ENCODE measurements around the gene IDH3G.
A peak's percentile ranks its signal among the peaks of the same experiment; 100 is the strongest.
"Not testable (repeated sequence)": the region's sequence is repeated elsewhere in the genome, so short reads cannot be mapped to it uniquely, and the experiment has no call there.

The IDH3G gene

GRCh38 chrX:153746991-153747390, 47.2 kb downstream of the IDH3G start:
- DNase-seq, result not testable (repeated sequence)

DNA sequence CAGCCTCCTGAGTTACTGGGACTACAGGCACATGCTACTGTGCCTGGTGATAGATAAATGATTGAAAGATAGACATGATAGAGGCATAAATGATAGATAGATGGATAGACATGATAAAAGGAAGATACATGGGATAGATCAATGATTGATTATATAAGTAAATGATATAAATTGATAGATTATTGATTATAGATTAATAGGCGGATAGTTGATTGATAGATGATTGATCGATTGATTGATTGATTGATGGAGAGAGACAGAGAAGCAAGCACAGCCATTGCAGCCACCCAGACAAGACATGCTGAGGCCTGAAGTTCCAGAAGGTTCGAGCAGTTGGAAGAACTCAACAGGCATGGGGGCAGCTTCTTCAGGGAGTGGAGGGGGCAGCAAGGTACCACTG, 47.8 kb downstream of the IDH3G start:
- no peak for DNase-seq

DNA sequence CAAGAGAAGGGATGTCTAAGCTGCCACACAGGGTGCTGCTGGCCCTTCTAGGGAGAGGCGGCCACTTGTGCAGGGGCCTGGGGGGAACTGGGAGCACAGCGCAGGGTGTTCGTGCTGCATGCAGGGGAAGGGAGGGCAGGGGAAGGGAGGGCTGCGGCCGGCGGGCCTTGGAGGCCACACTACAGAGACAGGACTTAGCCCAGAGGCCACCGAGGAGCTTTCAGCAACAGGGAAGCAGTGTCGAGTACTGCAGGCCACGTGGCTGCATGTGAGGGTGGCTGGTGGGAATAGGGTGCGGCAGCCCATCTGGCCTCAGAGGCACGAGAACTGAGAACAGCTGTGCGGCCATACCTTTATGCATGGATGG, 49.1 kb downstream of the IDH3G start:
- not testable (repeated sequence) for DNase-seq

GRCh38 chrX:153744210-153745066, 49.7 kb downstream of the IDH3G start:
- DNase-seq, result peak; percentile 31

DNA sequence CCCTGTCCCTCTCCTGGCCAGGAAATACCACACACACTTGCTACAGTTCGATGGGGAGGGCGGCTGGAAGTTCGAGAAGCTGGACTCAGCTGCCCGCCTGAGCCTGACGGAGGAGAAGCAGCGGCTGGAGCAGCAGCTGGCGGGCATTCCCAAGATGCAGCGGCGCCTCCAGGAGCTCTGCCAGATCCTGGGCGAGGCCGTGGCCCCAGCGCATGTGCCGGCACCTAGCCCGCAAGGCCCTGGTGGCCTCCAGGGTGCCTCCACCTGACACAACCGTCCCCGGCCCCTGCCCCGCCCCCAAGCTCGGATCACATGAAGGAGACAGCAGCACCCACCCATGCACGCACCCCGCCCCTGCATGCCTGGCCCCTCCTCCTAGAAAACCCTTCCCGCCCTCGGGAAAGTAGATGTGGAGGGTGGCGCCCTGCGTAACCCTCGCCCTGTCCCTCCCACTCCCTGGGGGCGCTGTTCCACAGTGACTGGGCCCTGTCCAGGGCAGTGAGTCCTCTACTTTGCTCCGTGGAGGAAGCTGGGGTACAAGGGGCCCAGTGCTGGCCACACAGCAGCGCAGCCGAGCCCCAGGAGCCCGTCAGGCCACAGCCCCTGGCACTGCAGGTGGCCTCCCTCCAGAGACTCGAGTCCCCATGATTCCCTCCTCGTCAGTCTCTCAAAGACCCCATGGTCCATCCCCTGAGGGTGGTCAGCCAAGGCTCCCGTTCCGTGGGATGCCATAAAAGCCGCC, 50.5 kb downstream of the IDH3G start:
- not testable (repeated sequence) for DNase-seq

GRCh38 chrX:153742796-153743467, 51.2 kb downstream of the IDH3G start:
- DNase-seq, result not testable (repeated sequence)

DNA sequence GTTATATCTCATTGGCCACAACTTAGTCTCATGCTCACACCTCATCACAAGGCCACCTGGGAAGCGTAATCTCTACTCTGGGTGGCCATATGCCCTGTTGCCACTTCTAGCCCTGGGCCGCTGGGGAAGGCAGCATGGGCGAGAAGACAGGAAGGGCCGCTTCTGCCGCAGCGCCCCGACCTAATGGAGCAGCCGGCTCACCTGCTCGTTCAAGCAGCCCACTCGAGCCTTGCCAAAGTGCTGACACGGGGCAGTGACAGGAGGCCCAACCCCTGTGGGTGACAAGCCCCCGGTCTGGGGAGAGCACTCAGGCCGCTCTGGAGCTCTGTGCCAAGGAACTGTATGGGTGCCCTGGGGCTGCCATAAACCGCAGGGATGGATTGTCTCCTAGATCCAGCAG, 52.1 kb downstream of the IDH3G start:
- not testable (repeated sequence) for DNase-seq

DNA sequence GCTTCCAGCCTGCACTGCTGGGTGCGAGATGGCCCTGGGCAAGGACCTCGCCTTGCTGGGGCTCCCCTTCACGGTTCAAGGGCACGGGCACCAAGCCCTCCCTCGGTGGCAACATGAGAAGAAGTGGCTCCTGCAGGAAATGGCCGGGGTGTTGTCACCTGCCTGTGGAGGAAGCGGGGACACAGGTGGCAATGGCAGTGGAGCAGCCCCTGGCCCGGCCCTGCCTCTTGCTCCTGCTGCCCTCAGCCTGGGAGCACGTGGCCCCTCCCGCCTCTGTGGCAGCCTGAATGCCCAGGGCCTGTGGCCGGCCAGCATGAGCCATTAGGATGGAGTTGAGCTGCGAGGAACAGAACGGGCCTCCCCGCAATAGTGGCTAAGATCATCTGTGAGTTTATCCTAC, 52.7 kb downstream of the IDH3G start:
- no peak for DNase-seq

DNA sequence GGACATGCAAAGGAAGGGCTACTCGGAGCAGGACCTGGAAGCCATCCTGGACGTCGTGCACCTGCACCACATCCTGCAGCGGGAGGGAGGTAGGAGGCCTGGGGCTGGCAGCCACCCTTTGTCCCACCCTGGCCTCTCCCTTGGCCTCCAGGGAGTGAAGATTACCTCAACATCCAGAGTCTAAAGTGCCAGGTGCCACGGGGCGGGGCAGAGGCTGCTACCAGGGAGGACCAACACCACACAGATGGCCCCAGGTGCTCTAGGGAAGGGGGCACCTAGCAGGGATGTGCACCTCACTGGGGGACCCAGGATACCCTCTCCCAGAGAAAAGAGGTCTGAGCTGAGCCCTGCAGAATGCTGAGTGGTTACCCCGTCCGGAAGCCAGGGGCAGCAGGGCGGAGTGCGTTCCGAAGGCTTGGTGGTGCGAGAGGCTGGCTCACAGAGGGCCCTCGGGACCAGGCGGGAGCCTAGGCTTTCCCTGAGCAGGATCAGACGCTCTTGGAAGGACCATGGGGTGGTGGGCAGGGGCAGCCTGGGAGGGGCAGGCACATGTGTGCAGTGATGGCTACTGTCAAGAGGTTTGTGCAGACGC, 53.4 kb downstream of the IDH3G start:
- DNase-seq, result no peak

- DNase-seq, result no peak
Measured at GRCh38 chrX:153739754-153740486, 54.3 kb downstream of the IDH3G start.

- DNase-seq, result no peak
Measured at GRCh38 chrX:153738056-153738605, 56.0 kb downstream of the IDH3G start.

GRCh38 chrX:153736871-153737441, 57.2 kb downstream of the IDH3G start:
- DNase-seq, result no peak

GRCh38 chrX:153736071-153736820, 57.9 kb downstream of the IDH3G start:
- no peak for DNase-seq
